RWPE1 (cell line): ENCODE data around the gene USP13.
A peak's percentile ranks its signal among the peaks of the same experiment; 100 is the strongest.

Experiments used
- CTCF ChIA-PET: fragments of 350-600 bp; sonication (Branson Sonifier 250); formaldehyde crosslinking; extraction: SDS; loops from one replicate; lab custom pipeline; 2021; lab: Yijun Ruan, JAX
- POLR2A ChIA-PET: fragments of 400-600 bp; formaldehyde crosslinking; extraction: SDS; loops from one replicate; lab custom pipeline; 2020; ENCODE audit warnings: antibody characterized with exemption; ENCODE audit not compliant: low non-redundant PET; lab: Yijun Ruan, JAX
- DNase-seq: peaks from one replicate; pipeline ENCODE4 v3.0.0; 2012; ENCODE audit warnings: low spot score
- H3K27ac ChIP-seq: fragments of 450-650 bp; 2 replicates; pipeline ENCODE4 v1.5.1; 2017
- CTCF ChIP-seq: fragments of 450-650 bp; conservative IDR thresholded peaks from 2 replicates; pipeline ENCODE4 v1.5.1; 2017; ENCODE audit warnings: low read depth, mild to moderate bottlenecking

Gene USP13

GRCh38 chr3:179653096-179653797 lies 407 bp downstream of the USP13 start:
- peak overlapping the region; percentile 93 for H3K27ac ChIP-seq
- TF ChIP-seq CTCF: no peak
- POLR2A ChIA-PET: no interaction called here
- DNase-seq: peak; percentile 64
- CTCF ChIA-PET: interaction anchor here (1.4 kb wide), 1 partner anchor 9 kb away, joined by 3 read pairs; no protein-coding TSS in a partner anchor

- POLR2A ChIA-PET: interaction anchor here (0.7 kb wide), 1 partner anchor 92 kb away, joined by 4 read pairs; no protein-coding TSS in a partner anchor
- CTCF ChIA-PET: no interaction called here
These were observed 2.4 kb downstream of the USP13 start for GRCh38 chr3:179655236-179655635.

GRCh38 chr3:179658606-179659005 lies 5.8 kb downstream of the USP13 start:
- POLR2A ChIA-PET: no interaction called here
- H3K27ac ChIP-seq: no peak overlapping the region
- TF ChIP-seq CTCF: no peak
- DNase-seq: no peak
- CTCF ChIA-PET: no interaction called here

More at GRCh38 chr3:179655236-179655635, 2.4 kb downstream of the USP13 start:
- no peak for DNase-seq
- TF ChIP-seq CTCF: no peak
- H3K27ac ChIP-seq: no peak overlapping the region

GRCh38 chr3:179660872-179661271 lies 8.0 kb downstream of the USP13 start:
- POLR2A ChIA-PET: interaction anchor here (0.6 kb wide), 1 partner anchor 96 kb away, joined by 7 read pairs; no protein-coding TSS in a partner anchor
- CTCF ChIA-PET: no interaction called here
- DNase-seq: no peak
- TF ChIP-seq CTCF: no peak
- no peak overlapping the region for H3K27ac ChIP-seq

- no peak for DNase-seq
- ChIA-PET POLR2A (no interaction called here), CTCF (interaction anchor here (0.8 kb wide), 1 partner anchor 8 kb away, joined by 3 read pairs; the partner anchor contains the start of gene USP13)
- no peak overlapping the region for H3K27ac ChIP-seq
- no peak for TF ChIP-seq CTCF
These were observed 8.9 kb downstream of the USP13 start for GRCh38 chr3:179661777-179662176.

GRCh38 chr3:179663093-179663492 lies 10.3 kb downstream of the USP13 start:
- CTCF ChIA-PET: interaction anchor here (0.7 to 2.1 kb wide), 2 partner anchors 13 to 816 kb away, joined by 3 to 6 read pairs; no protein-coding TSS in a partner anchor
- no peak overlapping the region for H3K27ac ChIP-seq
- no peak for TF ChIP-seq CTCF

More at GRCh38 chr3:179663093-179663492, 10.3 kb downstream of the USP13 start:
- POLR2A ChIA-PET: no interaction called here
- no peak for DNase-seq
